Measurements from ENCODE around the gene SUSD4.

DNA sequence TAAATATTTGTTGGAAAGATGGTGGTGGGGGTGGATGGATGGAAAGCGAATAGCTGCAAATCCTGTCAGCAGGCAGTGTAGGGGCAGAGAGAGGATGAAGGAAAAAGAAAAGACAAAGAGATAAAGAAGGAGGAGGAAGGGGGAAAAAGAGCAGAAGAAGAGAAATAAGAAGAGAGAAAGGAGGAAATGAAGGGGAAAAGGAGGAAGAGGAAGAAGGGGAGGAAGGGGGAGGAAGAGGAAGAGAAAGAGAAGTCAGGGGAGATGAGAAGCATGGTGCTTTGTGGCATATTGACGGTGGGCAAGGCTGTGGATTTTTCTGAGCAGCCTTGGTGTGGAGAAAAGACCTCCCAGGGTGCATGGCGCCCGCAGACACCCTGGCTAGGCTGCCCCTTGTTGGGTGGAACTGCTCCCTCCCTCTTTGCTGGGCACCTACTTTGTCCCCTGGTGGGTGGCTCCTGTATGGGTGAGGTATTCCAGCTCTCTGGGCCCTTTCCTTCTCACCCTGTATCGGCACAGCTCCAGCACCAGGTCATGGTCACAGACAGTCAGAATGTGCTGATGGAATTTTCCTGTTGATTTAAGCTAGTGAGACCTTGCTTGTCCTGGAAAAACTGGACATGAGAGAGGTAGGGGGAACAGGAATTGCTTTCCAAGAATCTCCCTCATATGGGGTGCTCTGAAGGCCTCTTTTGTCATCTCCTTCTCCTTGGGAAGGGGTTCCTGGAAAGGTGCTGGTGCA, 175.2 kb downstream of the SUSD4 start:
- TF ChIP-seq POLR2A (IDR thresholded peaks at IDR 0.05; ENCODE audit: low read depth, low read length) = no peak
- no peak for TF ChIP-seq POLR2AphosphoS5 (IDR thresholded peaks at IDR 0.05; ENCODE audit: low read depth, low read length)
- TF ChIP-seq SPI1 (IDR thresholded peaks at IDR 0.05; ENCODE audit: low read depth, low read length) = no peak
- no peak for TF ChIP-seq PAX5 (IDR thresholded peaks at IDR 0.05; ENCODE audit: insufficient read depth, low read length, severe bottlenecking)
